Measurements from ENCODE around the gene STK38.

STK38 gene

GRCh38 chr6:36560822-36561221, 13.5 kb upstream of the STK38 start:
- H4K5ac ChIP-seq (ENCODE audit: low read length), result no peak overlapping the region
- H3K36me3 ChIP-seq (ENCODE audit: control insufficient read depth, insufficient read depth, low read length), result no peaks in the 10 kb centered on the region
- H3K4me3 ChIP-seq (ENCODE audit: low read length), result no peak overlapping the region
- no CpG with 5 or more reads among the region's 4 CpGs for WGBS (ENCODE audit: extremely low coverage, insufficient coverage, low lambda C conversion rate)
- no peak overlapping the region for H3K9ac ChIP-seq (ENCODE audit: low read length)
- H2BK15ac ChIP-seq (replicated peaks; ENCODE audit: low read depth), result no peak overlapping the region
- DNase-seq, result no peak
- no peaks in the 10 kb centered on the region for H3K4me1 ChIP-seq (ENCODE audit: control insufficient read depth, low read depth, low read length)
- H3K4me2 ChIP-seq (ENCODE audit: low read length), result no peak overlapping the region
- no peak overlapping the region for H2BK5ac ChIP-seq (ENCODE audit: low read length)
- no peak overlapping the region for H3K56ac ChIP-seq (ENCODE audit: low read length)
- no peak overlapping the region for H3K18ac ChIP-seq (ENCODE audit: low read length)
- H3K79me1 ChIP-seq (ENCODE audit: low read length), result no peaks in the 10 kb centered on the region
- no peak overlapping the region for H3K23ac ChIP-seq (ENCODE audit: low read length)
- H3K27ac ChIP-seq (ENCODE audit: low read depth, low read length), result no peak overlapping the region
- H3K27me3 ChIP-seq (ENCODE audit: insufficient read depth, low read length, poor library complexity), result no peaks in the 10 kb centered on the region
- H3K4ac ChIP-seq (ENCODE audit: low read depth, low read length), result no peak overlapping the region
- no peaks in the 10 kb centered on the region for H3K79me2 ChIP-seq (ENCODE audit: control insufficient read depth, insufficient read depth, low read length)
- H2BK120ac ChIP-seq (ENCODE audit: low read depth, low read length), result no peak overlapping the region
- H2AK5ac ChIP-seq (ENCODE audit: low read length), result no peak overlapping the region
- no peak overlapping the region for H4K8ac ChIP-seq (ENCODE audit: low read depth, low read length)

DNA sequence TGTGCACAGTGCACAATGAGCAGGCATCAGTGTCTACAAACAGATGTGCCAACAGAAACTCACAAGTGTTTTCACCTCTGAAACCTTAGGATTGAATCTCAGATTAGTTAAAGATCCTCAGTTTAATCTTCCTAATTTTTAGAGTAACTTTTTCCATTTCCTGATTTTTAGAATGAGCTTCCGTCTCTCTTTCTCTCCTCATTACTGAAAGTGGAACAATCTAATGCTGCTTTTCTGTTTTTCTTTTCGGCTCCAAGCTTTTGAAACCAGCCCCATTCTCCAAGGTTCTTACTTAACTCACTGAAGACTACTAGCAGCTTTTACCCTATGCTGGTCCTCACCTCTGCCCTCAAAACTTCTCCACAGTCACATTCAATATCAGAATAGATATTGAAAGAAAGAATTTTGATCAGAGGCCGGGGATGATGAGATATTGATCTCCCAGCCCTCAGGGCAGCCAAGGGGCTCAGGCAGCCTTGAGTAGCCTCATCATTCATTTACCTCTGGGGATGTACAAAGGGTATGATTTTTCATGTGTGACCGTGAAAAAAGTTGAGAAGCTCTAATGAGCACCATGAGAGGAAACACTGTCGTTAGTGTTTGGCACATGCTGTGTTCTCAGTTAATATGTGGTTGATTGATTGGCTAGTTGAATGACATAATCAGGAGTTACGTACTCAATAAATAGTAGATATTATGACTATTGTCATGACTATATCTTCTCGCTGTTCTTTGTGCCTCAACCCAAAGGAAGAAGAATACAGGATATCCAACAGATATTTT, 11.9 kb upstream of the STK38 start:
- H3K4ac ChIP-seq (ENCODE audit: low read depth, low read length), result no peak overlapping the region
- no peaks in the 10 kb centered on the region for H3K36me3 ChIP-seq (ENCODE audit: control insufficient read depth, insufficient read depth, low read length)
- no CpG with 5 or more reads among the region's 7 CpGs for WGBS (ENCODE audit: extremely low coverage, insufficient coverage, low lambda C conversion rate)
- no peaks in the 10 kb centered on the region for H3K27me3 ChIP-seq (ENCODE audit: insufficient read depth, low read length, poor library complexity)
- H4K8ac ChIP-seq (ENCODE audit: low read depth, low read length), result no peak overlapping the region
- no peak overlapping the region for H3K27ac ChIP-seq (ENCODE audit: low read depth, low read length)
- H2AK5ac ChIP-seq (ENCODE audit: low read length), result no peak overlapping the region
- no peak overlapping the region for H3K4me2 ChIP-seq (ENCODE audit: low read length)
- H3K9ac ChIP-seq (ENCODE audit: low read length), result no peak overlapping the region
- H4K5ac ChIP-seq (ENCODE audit: low read length), result no peak overlapping the region
- no peak for DNase-seq
- no peaks in the 10 kb centered on the region for H3K4me1 ChIP-seq (ENCODE audit: control insufficient read depth, low read depth, low read length)
- H2BK120ac ChIP-seq (ENCODE audit: low read depth, low read length), result no peak overlapping the region
- H3K4me3 ChIP-seq (ENCODE audit: low read length), result no peak overlapping the region
- H3K23ac ChIP-seq (ENCODE audit: low read length), result no peak overlapping the region
- H3K56ac ChIP-seq (ENCODE audit: low read length), result no peak overlapping the region
- H2BK5ac ChIP-seq (ENCODE audit: low read length), result no peak overlapping the region
- H3K79me2 ChIP-seq (ENCODE audit: control insufficient read depth, insufficient read depth, low read length), result no peaks in the 10 kb centered on the region
- no peaks in the 10 kb centered on the region for H3K79me1 ChIP-seq (ENCODE audit: low read length)
- no peak overlapping the region for H3K18ac ChIP-seq (ENCODE audit: low read length)
- no peak overlapping the region for H2BK15ac ChIP-seq (replicated peaks; ENCODE audit: low read depth)

DNA sequence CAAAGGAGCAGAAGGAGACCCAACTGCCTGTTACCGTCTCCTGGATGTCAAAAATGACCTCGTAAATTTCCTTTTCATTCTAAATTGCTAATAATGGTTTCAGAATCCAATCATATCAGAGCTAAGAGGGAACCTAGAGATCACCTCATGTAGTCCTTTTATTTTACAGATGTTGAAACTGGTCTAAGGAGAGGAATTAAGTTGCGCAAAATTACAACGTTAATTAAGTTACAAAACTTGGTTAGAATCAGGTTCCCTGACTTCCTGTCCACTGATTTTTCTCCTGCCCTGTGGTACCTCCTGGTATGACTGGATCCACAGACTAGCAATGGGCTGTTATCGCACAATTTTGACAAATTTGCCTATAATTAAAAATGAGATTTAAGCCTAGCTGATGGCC, 9.0 kb upstream of the STK38 start:
- no peak overlapping the region for H3K27ac ChIP-seq (ENCODE audit: low read depth, low read length)
- no peaks in the 10 kb centered on the region for H3K79me2 ChIP-seq (ENCODE audit: control insufficient read depth, insufficient read depth, low read length)
- H3K18ac ChIP-seq (ENCODE audit: low read length), result no peak overlapping the region
- no peak overlapping the region for H4K8ac ChIP-seq (ENCODE audit: low read depth, low read length)
- no peak overlapping the region for H2BK120ac ChIP-seq (ENCODE audit: low read depth, low read length)
- no peaks in the 10 kb centered on the region for H3K79me1 ChIP-seq (ENCODE audit: low read length)
- no peak overlapping the region for H2AK5ac ChIP-seq (ENCODE audit: low read length)
- no peaks in the 10 kb centered on the region for H3K36me3 ChIP-seq (ENCODE audit: control insufficient read depth, insufficient read depth, low read length)
- no peak overlapping the region for H2BK15ac ChIP-seq (replicated peaks; ENCODE audit: low read depth)
- H3K4me2 ChIP-seq (ENCODE audit: low read length), result no peak overlapping the region
- DNase-seq, result no peak
- H3K27me3 ChIP-seq (ENCODE audit: insufficient read depth, low read length, poor library complexity), result no peaks in the 10 kb centered on the region
- H3K23ac ChIP-seq (ENCODE audit: low read length), result no peak overlapping the region
- H2BK5ac ChIP-seq (ENCODE audit: low read length), result no peak overlapping the region
- no peak overlapping the region for H4K5ac ChIP-seq (ENCODE audit: low read length)
- H3K56ac ChIP-seq (ENCODE audit: low read length), result no peak overlapping the region
- H3K4me1 ChIP-seq (ENCODE audit: control insufficient read depth, low read depth, low read length), result no peaks in the 10 kb centered on the region
- no peak overlapping the region for H3K4me3 ChIP-seq (ENCODE audit: low read length)
- H3K9ac ChIP-seq (ENCODE audit: low read length), result no peak overlapping the region
- H3K4ac ChIP-seq (ENCODE audit: low read depth, low read length), result no peak overlapping the region
- no CpG with 5 or more reads among the region's 5 CpGs for WGBS (ENCODE audit: extremely low coverage, insufficient coverage, low lambda C conversion rate)

DNA sequence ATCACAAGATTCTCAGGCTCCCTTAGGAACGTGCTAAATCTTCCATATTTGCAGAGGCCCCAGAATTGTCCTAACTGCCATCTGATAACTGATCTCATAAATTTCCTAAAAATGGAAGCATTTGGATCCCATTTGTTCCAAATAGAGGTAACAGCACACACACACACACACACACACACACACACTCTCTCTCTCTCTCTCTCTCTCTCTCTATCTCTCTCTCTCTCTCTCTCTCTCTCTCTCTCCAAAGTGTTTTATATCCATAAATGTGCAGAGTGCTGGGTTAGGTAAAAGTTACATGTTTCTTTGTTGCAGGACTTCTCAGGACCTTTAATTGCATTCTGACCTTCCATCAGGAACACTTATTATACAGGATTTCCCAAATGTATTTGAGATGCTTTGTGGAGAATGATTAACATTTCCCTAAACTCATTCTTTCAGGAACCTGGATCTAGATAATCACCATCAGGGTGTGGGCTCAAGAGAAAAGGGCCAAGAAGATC, 8.5 kb upstream of the STK38 start:
- Histone ChIP-seq H3K79me1 (ENCODE audit: low read length) (no peaks in the 10 kb centered on the region), H3K79me2 (ENCODE audit: control insufficient read depth, insufficient read depth, low read length) (no peaks in the 10 kb centered on the region), H2AK5ac (ENCODE audit: low read length) (no peak overlapping the region), H3K9ac (ENCODE audit: low read length) (no peak overlapping the region), H3K4ac (ENCODE audit: low read depth, low read length) (no peak overlapping the region), H2BK5ac (ENCODE audit: low read length) (no peak overlapping the region), H3K4me3 (ENCODE audit: low read length) (no peak overlapping the region), H2BK15ac (replicated peaks; ENCODE audit: low read depth) (no peak overlapping the region), H4K8ac (ENCODE audit: low read depth, low read length) (no peak overlapping the region), H3K27ac (ENCODE audit: low read depth, low read length) (no peak overlapping the region), H3K18ac (ENCODE audit: low read length) (no peak overlapping the region), H3K4me1 (ENCODE audit: control insufficient read depth, low read depth, low read length) (no peaks in the 10 kb centered on the region), H3K56ac (ENCODE audit: low read length) (no peak overlapping the region), H3K36me3 (ENCODE audit: control insufficient read depth, insufficient read depth, low read length) (no peaks in the 10 kb centered on the region), H2BK120ac (ENCODE audit: low read depth, low read length) (no peak overlapping the region), H4K5ac (ENCODE audit: low read length) (no peak overlapping the region), H3K4me2 (ENCODE audit: low read length) (no peak overlapping the region), H3K23ac (ENCODE audit: low read length) (no peak overlapping the region), H3K27me3 (ENCODE audit: insufficient read depth, low read length, poor library complexity) (no peaks in the 10 kb centered on the region)
- no CpG with 5 or more reads among the region's 1 CpG for WGBS (ENCODE audit: extremely low coverage, insufficient coverage, low lambda C conversion rate)
- DNase-seq, result no peak

GRCh38 chr6:36550473-36551000, 3.3 kb upstream of the STK38 start:
- no CpG with 5 or more reads among the region's 1 CpG for whole genome bisulfite sequencing (ENCODE audit: extremely low coverage, insufficient coverage, low lambda C conversion rate)

More at GRCh38 chr6:36550473-36551000, 3.3 kb upstream of the STK38 start:
- no peak overlapping the region for H3K56ac ChIP-seq (ENCODE audit: low read length)
- H4K5ac ChIP-seq (ENCODE audit: low read length), result no peak overlapping the region
- H2BK15ac ChIP-seq (replicated peaks; ENCODE audit: low read depth), result no peak overlapping the region
- DNase-seq, result no peak
- no peak overlapping the region for H3K9ac ChIP-seq (ENCODE audit: low read length)
- no peak overlapping the region for H3K4me3 ChIP-seq (ENCODE audit: low read length)
- no peak overlapping the region for H2AK5ac ChIP-seq (ENCODE audit: low read length)
- H3K23ac ChIP-seq (ENCODE audit: low read length), result no peak overlapping the region
- no peak overlapping the region for H3K18ac ChIP-seq (ENCODE audit: low read length)
- no peak overlapping the region for H3K27ac ChIP-seq (ENCODE audit: low read depth, low read length)
- H2BK5ac ChIP-seq (ENCODE audit: low read length), result no peak overlapping the region
- no peaks in the 10 kb centered on the region for H3K27me3 ChIP-seq (ENCODE audit: insufficient read depth, low read length, poor library complexity)
- H3K4me2 ChIP-seq (ENCODE audit: low read length), result no peak overlapping the region
- H4K8ac ChIP-seq (ENCODE audit: low read depth, low read length), result no peak overlapping the region
- no peak overlapping the region for H2BK120ac ChIP-seq (ENCODE audit: low read depth, low read length)
- H3K79me2 ChIP-seq (ENCODE audit: control insufficient read depth, insufficient read depth, low read length), result peaks cover 11% of the 10 kb centered on the region
- no peak overlapping the region for H3K4ac ChIP-seq (ENCODE audit: low read depth, low read length)
- H3K4me1 ChIP-seq (ENCODE audit: control insufficient read depth, low read depth, low read length), result peaks cover 2% of the 10 kb centered on the region
- no peaks in the 10 kb centered on the region for H3K36me3 ChIP-seq (ENCODE audit: control insufficient read depth, insufficient read depth, low read length)
- peaks cover 2% of the 10 kb centered on the region for H3K79me1 ChIP-seq (ENCODE audit: low read length)

Data from mesendoderm (in vitro differentiated cells).